BJ (cell line): ENCODE measurements around the gene NAIF1. TPM values are rescaled to one million over a fixed set of nuclear protein-coding genes. Genes with fewer than 3 reads are reported as not detected.

Source experiments
- CTCF ChIA-PET: fragments of 350-600 bp; formaldehyde crosslinking; extraction: SDS; loops from one replicate; lab custom pipeline; 2021; ENCODE audit warnings: antibody characterized with exemption, inconsistent platforms; lab: Yijun Ruan, JAX
- POLR2A ChIA-PET: fragments of 300-600 bp; sonication (Branson Sonifier 250); formaldehyde crosslinking; extraction: SDS; loops from one replicate; lab custom pipeline; 2021; ENCODE audit warnings: antibody characterized with exemption; lab: Charles Lee
- DNase-seq: peaks from one replicate; pipeline ENCODE4 v3.0.0-alpha.2; 2011; ENCODE audit warnings: low read depth
- H3K27me3 ChIP-seq: 2 replicates; pipeline ENCODE4 v1.6.0; 2011; ENCODE audit warnings: low read length; ENCODE audit not compliant: control insufficient read depth, insufficient read depth
- H3K36me3 ChIP-seq: 2 replicates; pipeline ENCODE4 v1.5.1; 2011; ENCODE audit warnings: low read length; ENCODE audit not compliant: control insufficient read depth, insufficient read depth
- H3K4me3 ChIP-seq: 2 replicates; pipeline ENCODE4 v1.5.1; 2011; ENCODE audit warnings: low read depth, mild to moderate bottlenecking, control low read depth, low read length
- CTCF ChIP-seq: IDR thresholded peaks from 2 replicates; pipeline ENCODE4 v1.5.1; 2011; ENCODE audit warnings: low read depth, mild to moderate bottlenecking, control low read depth, inconsistent platforms, low read length, moderate library complexity; ENCODE audit not compliant: insufficient read depth
- polyA plus RNA-seq: library from polyadenylated mRNA; depleted of rRNA; stranded (reverse); fragments of >200 nt; gene quantifications from 2 replicates; pipeline ENCODE4 v1.2.3, GENCODE V29; 2011

Gene NAIF1
- polyA plus RNA-seq, 1 experiment, result 10.6 TPM

GRCh38 chr9:128101231-128101661 lies 34.1 kb upstream of the NAIF1 start:
- ChIA-PET CTCF (interaction anchor here (1.6 to 5.5 kb wide), 2 partner anchors 16 to 29 kb away, joined by 3 to 33 read pairs; no protein-coding TSS in a partner anchor), POLR2A (no interaction called here)
- TF ChIP-seq CTCF, result no peak
- H3K4me3 ChIP-seq, result no peak overlapping the region
- H3K27me3 ChIP-seq, result no peaks in the 10 kb centered on the region
- no peak for DNase-seq
- H3K36me3 ChIP-seq, result peaks cover 36% of the 10 kb centered on the region

DNA sequence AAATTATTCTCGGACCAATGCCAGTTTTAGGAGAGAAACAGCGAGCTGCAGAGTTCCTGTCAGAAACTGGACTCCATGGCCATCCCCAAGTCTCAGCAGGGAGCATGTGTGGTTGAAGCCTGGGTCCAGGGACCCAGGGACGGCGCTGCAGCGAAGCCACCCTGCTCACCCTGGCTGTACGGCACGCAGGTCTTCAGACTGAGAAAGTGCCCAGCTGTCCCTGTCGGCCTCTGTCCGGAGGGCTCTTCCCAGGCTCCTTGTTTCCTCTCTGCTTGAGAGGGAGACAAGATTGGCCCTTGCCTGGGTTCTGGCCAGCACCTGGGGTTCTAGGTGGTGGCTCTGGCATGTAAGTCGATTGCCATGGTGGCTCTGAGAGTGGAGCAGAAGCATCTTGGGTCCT lies 33.5 kb upstream of the NAIF1 start:
- POLR2A ChIA-PET, result interaction anchor here (0.6 kb wide), 1 partner anchor 1531 kb away, joined by 4 read pairs; no protein-coding TSS in a partner anchor
- H3K36me3 ChIP-seq, result peaks cover 30% of the 10 kb centered on the region
- TF ChIP-seq CTCF, result no peak

DNA sequence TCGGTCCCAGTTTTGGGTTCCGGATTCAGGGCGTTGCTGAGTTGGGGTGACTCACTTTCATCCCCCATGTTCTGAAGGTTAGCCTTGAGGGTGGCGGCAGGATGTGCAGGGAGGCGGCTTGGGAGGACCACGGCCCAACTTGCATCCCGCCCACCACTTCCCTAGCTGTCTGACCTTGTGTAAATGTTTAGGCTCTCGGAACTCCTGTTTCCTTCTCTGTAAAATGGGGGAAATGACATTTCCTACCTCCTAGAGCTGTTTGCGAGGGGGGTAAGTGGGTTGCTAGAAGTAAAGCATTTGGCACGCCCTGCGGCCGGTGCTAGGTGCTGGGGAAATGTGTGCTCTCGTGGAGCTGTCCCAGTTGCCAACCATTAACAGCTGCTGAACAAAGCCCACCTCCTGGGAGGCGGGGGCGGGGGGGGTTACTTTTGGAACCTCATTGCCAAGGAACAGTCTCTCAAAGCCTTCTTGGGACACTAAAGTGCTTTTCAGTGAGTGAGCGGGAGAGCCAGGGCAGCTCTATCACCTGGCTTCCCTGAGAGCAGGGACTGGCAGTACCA lies 32.9 kb upstream of the NAIF1 start:
- CTCF ChIA-PET, result interaction anchor here (0.6 to 5.5 kb wide), 5 partner anchors 17 to 157 kb away, joined by 3 to 33 read pairs (median 3); no protein-coding TSS in a partner anchor
- Histone ChIP-seq H3K27me3 (no peaks in the 10 kb centered on the region), H3K36me3 (peaks cover 29% of the 10 kb centered on the region), H3K4me3 (peak overlapping the region; percentile 49; the same call in 1 of the 2 replicates)
- POLR2A ChIA-PET, result no interaction called here
- no peak for DNase-seq
- TF ChIP-seq CTCF, result no peak

More for the DNA sequence above, 33.5 kb upstream of the NAIF1 start:
- CTCF ChIA-PET, result interaction anchor here (0.7 to 5.5 kb wide), 5 partner anchors 9 to 157 kb away, joined by 3 to 33 read pairs (median 3); no protein-coding TSS in a partner anchor
- H3K27me3 ChIP-seq, result no peaks in the 10 kb centered on the region
- DNase-seq, result no peak
- no peak overlapping the region for H3K4me3 ChIP-seq

GRCh38 chr9:128099231-128099931 lies 32.3 kb upstream of the NAIF1 start:
- H3K36me3 ChIP-seq, result peaks cover 28% of the 10 kb centered on the region
- no peaks in the 10 kb centered on the region for H3K27me3 ChIP-seq
- POLR2A ChIA-PET, result no interaction called here
- no peak for DNase-seq
- H3K4me3 ChIP-seq, result peak overlapping the region; percentile 49
- TF ChIP-seq CTCF, result no peak
- CTCF ChIA-PET, result interaction anchor here (0.6 to 5.5 kb wide), 7 partner anchors 15 to 169 kb away, joined by 3 to 33 read pairs (median 4); partner anchors contain the start of gene PIP5KL1
